Measurements from ENCODE around the gene ODR4. TPM values are rescaled to one million over a fixed set of nuclear protein-coding genes. Genes with fewer than 3 reads are reported as not detected.

ODR4 gene
- total and polyA plus RNA-seq, 7 experiments from 2014 or later: 5.3 to 19.6 (median 14.6) TPM

GRCh38 chr1:186413319-186413718 lies 37.7 kb downstream of the ODR4 start:
- intact Hi-C loops (cut with micrococcal nuclease): no loop called here
- Mint-ChIP-seq H3K9me3 (no peaks in the 10 kb centered on the region), H3K4me3 (no peak overlapping the region), H3K36me3 (peaks cover 0 to 12% (median 4%) of the 10 kb centered on the region in 5 donors), H3K4me1 (peaks cover 0 to 2% (median 0%) of the 10 kb centered on the region in 7 donors), H3K27me3 (no peaks in the 10 kb centered on the region), H3K27ac (no peak overlapping the region)
- POLR2A ChIA-PET: no interaction called here
- Histone ChIP-seq H3K27ac (ENCODE audit: low read depth, low read length) (no peak overlapping the region), H3K27me3 (ENCODE audit: control insufficient read depth in 2 of 2, insufficient read depth in 2 of 2, low read length in 2 of 2) (no peaks in the 10 kb centered on the region), H3K9me3 (ENCODE audit: control insufficient read depth in 2 of 3, low read length in 3 of 3) (no peaks in the 10 kb centered on the region), H3K4me1 (ENCODE audit: control insufficient read depth in 2 of 2, insufficient read depth in 2 of 2, low read length in 2 of 2) (no peaks in the 10 kb centered on the region), H3K36me3 (ENCODE audit: control insufficient read depth in 2 of 3, insufficient read depth in 3 of 3, low read length in 3 of 3) (peaks cover 0 to 6% (median 3%) of the 10 kb centered on the region in 3 experiments), H3K4me3 (ENCODE audit: low read length) (no peak overlapping the region)
- CTCF ChIA-PET: no interaction called here
- DNase-seq (no peak), ATAC-seq (no peak)

GRCh38 chr1:186418503-186418902 lies 42.9 kb downstream of the ODR4 start:
- no peaks in the 10 kb centered on the region for H3K27me3 ChIP-seq (ENCODE audit: control insufficient read depth in 2 of 2, insufficient read depth in 2 of 2, low read length in 2 of 2)
- ATAC-seq (no peak), DNase-seq (no peak)
- Mint-ChIP-seq H3K9me3 (peaks cover 0 to 2% (median 0%) of the 10 kb centered on the region in 11 donors), H3K36me3 (peaks cover 0 to 33% (median 18%) of the 10 kb centered on the region in 5 donors), H3K4me3 (no peak overlapping the region), H3K27me3 (no peaks in the 10 kb centered on the region), H3K4me1 (peaks cover 0 to 28% (median 3%) of the 10 kb centered on the region in 7 donors), H3K27ac (no peak overlapping the region)
- H3K4me3 ChIP-seq (ENCODE audit: low read length): no peak overlapping the region
- intact Hi-C loops (cut with micrococcal nuclease): no loop called here
- POLR2A ChIA-PET: no interaction called here
- no peaks in the 10 kb centered on the region for H3K4me1 ChIP-seq (ENCODE audit: control insufficient read depth in 2 of 2, insufficient read depth in 2 of 2, low read length in 2 of 2)
- no peak overlapping the region for H3K27ac ChIP-seq (ENCODE audit: low read depth, low read length)
- no peaks in the 10 kb centered on the region for H3K9me3 ChIP-seq (ENCODE audit: control insufficient read depth in 2 of 3, low read length in 3 of 3)
- H3K36me3 ChIP-seq (ENCODE audit: control insufficient read depth in 2 of 3, insufficient read depth in 3 of 3, low read length in 3 of 3): peaks cover 0 to 13% (median 4%) of the 10 kb centered on the region in 3 experiments
- CTCF ChIA-PET: no interaction called here

GRCh38 chr1:186420311-186420710 lies 44.7 kb downstream of the ODR4 start:
- Mint-ChIP-seq H3K27me3 (no peaks in the 10 kb centered on the region), H3K27ac (peak overlapping the region in 6 of 9 donors; percentile 4 to 93 (median 30)), H3K4me1 (peaks cover 0 to 27% (median 3%) of the 10 kb centered on the region in 7 donors), H3K4me3 (peak overlapping the region in 1 of 10 donors; percentile 75), H3K36me3 (peaks cover 0 to 38% (median 24%) of the 10 kb centered on the region in 5 donors), H3K9me3 (peaks cover 0 to 3% (median 0%) of the 10 kb centered on the region in 11 donors)
- intact Hi-C loops (cut with micrococcal nuclease): loop anchor here in 1 of 2 donors (5.0 kb wide), 1 partner anchor 197 kb away; no protein-coding TSS in a partner anchor
- Histone ChIP-seq H3K27me3 (ENCODE audit: control insufficient read depth in 2 of 2, insufficient read depth in 2 of 2, low read length in 2 of 2) (no peaks in the 10 kb centered on the region), H3K27ac (ENCODE audit: low read depth, low read length) (no peak overlapping the region), H3K36me3 (ENCODE audit: control insufficient read depth in 2 of 3, insufficient read depth in 3 of 3, low read length in 3 of 3) (peaks cover 0 to 13% (median 4%) of the 10 kb centered on the region in 3 experiments), H3K9me3 (ENCODE audit: control insufficient read depth in 2 of 3, low read length in 3 of 3) (no peaks in the 10 kb centered on the region), H3K4me3 (ENCODE audit: low read length) (no peak overlapping the region), H3K4me1 (ENCODE audit: control insufficient read depth in 2 of 2, insufficient read depth in 2 of 2, low read length in 2 of 2) (no peaks in the 10 kb centered on the region)
- ATAC-seq (no peak), DNase-seq (no peak)
- POLR2A ChIA-PET: interaction anchor here (0.7 kb wide), 1 partner anchor 7 kb away, joined by 5 read pairs; no protein-coding TSS in a partner anchor
- CTCF ChIA-PET: no interaction called here

- H3K4me3 ChIP-seq (ENCODE audit: low read length): no peak overlapping the region
- POLR2A ChIA-PET: no interaction called here
Measured at GRCh38 chr1:186420923-186421322, 45.3 kb downstream of the ODR4 start.

GRCh38 chr1:186421446-186421845 lies 45.8 kb downstream of the ODR4 start:
- H3K27me3 ChIP-seq (ENCODE audit: control insufficient read depth in 2 of 2, insufficient read depth in 2 of 2, low read length in 2 of 2): no peaks in the 10 kb centered on the region
- H3K4me3 Mint-ChIP-seq: peak overlapping the region in 1 of 10 donors; percentile 35
- CTCF ChIA-PET: interaction anchor here (0.6 kb wide), 1 partner anchor 113 kb away, joined by 3 read pairs; no protein-coding TSS in a partner anchor
- no peaks in the 10 kb centered on the region for H3K4me1 ChIP-seq (ENCODE audit: control insufficient read depth in 2 of 2, insufficient read depth in 2 of 2, low read length in 2 of 2)
- H3K27me3 Mint-ChIP-seq: no peaks in the 10 kb centered on the region
- DNase-seq: no peak
- H3K4me3 ChIP-seq (ENCODE audit: low read length): no peak overlapping the region
- no peak overlapping the region for H3K27ac ChIP-seq (ENCODE audit: low read depth, low read length)
- H3K9me3 ChIP-seq (ENCODE audit: control insufficient read depth in 2 of 3, low read length in 3 of 3): no peaks in the 10 kb centered on the region
- H3K9me3 Mint-ChIP-seq: peaks cover 0 to 3% (median 0%) of the 10 kb centered on the region in 11 donors
- H3K4me1 Mint-ChIP-seq: peaks cover 0 to 30% (median 3%) of the 10 kb centered on the region in 7 donors
- H3K36me3 ChIP-seq (ENCODE audit: control insufficient read depth in 2 of 3, insufficient read depth in 3 of 3, low read length in 3 of 3): peaks cover 0 to 13% (median 4%) of the 10 kb centered on the region in 3 experiments
- POLR2A ChIA-PET: no interaction called here
- H3K27ac Mint-ChIP-seq: peak overlapping the region in 2 of 9 donors; percentile 12 to 60
- ATAC-seq: no peak
- intact Hi-C loops (cut with micrococcal nuclease): loop anchor here in 1 of 2 donors (1.0 to 5.0 kb wide), 3 partner anchors 17 to 196 kb away; partner anchors contain the start of genes ODR4 and TPR
- peaks cover 0 to 38% (median 33%) of the 10 kb centered on the region in 5 donors for H3K36me3 Mint-ChIP-seq

More at GRCh38 chr1:186420923-186421322, 45.3 kb downstream of the ODR4 start:
- Mint-ChIP-seq H3K36me3 (peaks cover 0 to 34% (median 27%) of the 10 kb centered on the region in 5 donors), H3K9me3 (peaks cover 0 to 3% (median 0%) of the 10 kb centered on the region in 11 donors), H3K4me1 (peaks cover 0 to 28% (median 3%) of the 10 kb centered on the region in 7 donors), H3K4me3 (peak overlapping the region in 1 of 10 donors; percentile 75), H3K27ac (peak overlapping the region in 4 of 9 donors; percentile 7 to 93 (median 30)), H3K27me3 (no peaks in the 10 kb centered on the region)
- intact Hi-C loops (cut with micrococcal nuclease): loop anchor here in 1 of 2 donors (1.0 to 5.0 kb wide), 3 partner anchors 17 to 196 kb away; partner anchors contain the start of genes ODR4 and TPR
- DNase-seq (no peak), ATAC-seq (no peak)
- no peaks in the 10 kb centered on the region for H3K4me1 ChIP-seq (ENCODE audit: control insufficient read depth in 2 of 2, insufficient read depth in 2 of 2, low read length in 2 of 2)
- H3K27ac ChIP-seq (ENCODE audit: low read depth, low read length): no peak overlapping the region
- CTCF ChIA-PET: interaction anchor here (0.6 kb wide), 1 partner anchor 112 kb away, joined by 3 read pairs; no protein-coding TSS in a partner anchor
- peaks cover 0 to 13% (median 4%) of the 10 kb centered on the region in 3 experiments for H3K36me3 ChIP-seq (ENCODE audit: control insufficient read depth in 2 of 3, insufficient read depth in 3 of 3, low read length in 3 of 3)
- H3K9me3 ChIP-seq (ENCODE audit: control insufficient read depth in 2 of 3, low read length in 3 of 3): no peaks in the 10 kb centered on the region
- no peaks in the 10 kb centered on the region for H3K27me3 ChIP-seq (ENCODE audit: control insufficient read depth in 2 of 2, insufficient read depth in 2 of 2, low read length in 2 of 2)

- intact Hi-C loops (cut with micrococcal nuclease): loop anchor here in 1 of 2 donors (5.0 kb wide), 1 partner anchor 193 kb away; no protein-coding TSS in a partner anchor
- Mint-ChIP-seq H3K27ac (no peak overlapping the region), H3K27me3 (no peaks in the 10 kb centered on the region), H3K9me3 (peaks cover 0 to 3% (median 0%) of the 10 kb centered on the region in 11 donors), H3K4me3 (no peak overlapping the region), H3K36me3 (peaks cover 0 to 46% (median 38%) of the 10 kb centered on the region in 5 donors), H3K4me1 (peaks cover 0 to 25% (median 3%) of the 10 kb centered on the region in 7 donors)
- ChIA-PET CTCF (interaction anchor here (0.7 kb wide), 2 partner anchors 21 to 57 kb away, joined by 3 to 4 read pairs; no protein-coding TSS in a partner anchor), POLR2A (no interaction called here)
- H3K27ac ChIP-seq (ENCODE audit: low read depth, low read length): no peak overlapping the region
- H3K9me3 ChIP-seq (ENCODE audit: control insufficient read depth in 2 of 3, low read length in 3 of 3): no peaks in the 10 kb centered on the region
- no peak for ATAC-seq
- no peak for DNase-seq
- H3K4me1 ChIP-seq (ENCODE audit: control insufficient read depth in 2 of 2, insufficient read depth in 2 of 2, low read length in 2 of 2): no peaks in the 10 kb centered on the region
- H3K4me3 ChIP-seq (ENCODE audit: low read length): no peak overlapping the region
- H3K27me3 ChIP-seq (ENCODE audit: control insufficient read depth in 2 of 2, insufficient read depth in 2 of 2, low read length in 2 of 2): no peaks in the 10 kb centered on the region
- H3K36me3 ChIP-seq (ENCODE audit: control insufficient read depth in 2 of 3, insufficient read depth in 3 of 3, low read length in 3 of 3): peaks cover 0 to 4% (median 0%) of the 10 kb centered on the region in 3 experiments
Measured at GRCh38 chr1:186424539-186424938, 48.9 kb downstream of the ODR4 start.

All from naive thymus-derived CD4-positive, alpha-beta T cell (primary cell).